GM19438 (cell line): Measurements from ENCODE around the gene ADGRD2.

ENCODE experiments used
- ATAC-seq: cut with Tn5 transposase; IDR thresholded peaks from one replicate; pipeline ENCODE4 v1.9.1; 2021; ENCODE audit warnings: low read depth; ENCODE audit not compliant: unreplicated experiment

The ADGRD2 gene

DNA sequence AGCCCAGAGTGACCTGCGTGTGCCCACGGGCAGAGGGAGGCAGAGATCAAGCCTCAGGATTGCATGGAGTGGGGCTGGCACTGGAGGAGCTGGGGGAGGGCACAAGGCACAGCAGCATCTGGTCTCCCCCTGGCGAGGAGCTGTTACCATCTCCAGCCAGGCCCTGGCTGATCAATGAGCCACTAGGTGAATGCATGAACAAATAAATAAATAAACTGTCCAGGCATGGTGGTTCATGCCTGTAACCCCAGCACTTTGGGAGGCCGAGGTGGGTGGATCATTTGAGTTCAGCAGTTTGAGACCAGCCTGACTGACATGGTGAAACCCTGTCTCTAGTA, 20.8 kb upstream of the ADGRD2 start:
- no peak for ATAC-seq

DNA sequence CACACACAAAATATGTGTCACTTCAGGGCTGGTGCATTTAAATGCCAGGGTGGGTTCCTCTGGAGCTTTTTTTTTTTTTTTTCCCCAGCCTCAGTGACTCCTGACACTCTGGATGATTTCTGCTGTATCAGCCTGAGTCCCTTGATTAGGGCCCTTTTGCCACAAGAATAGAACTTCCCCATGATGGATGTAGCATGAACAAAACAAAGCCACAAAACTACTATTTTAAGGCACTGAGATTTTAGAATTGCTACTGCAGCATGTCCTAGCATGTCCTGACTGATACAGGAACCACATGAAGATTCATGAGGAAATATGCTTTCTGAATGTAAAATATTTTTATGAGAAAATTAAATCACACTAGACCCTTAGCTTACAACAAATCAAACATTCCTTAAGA, 13.9 kb upstream of the ADGRD2 start:
- no peak for ATAC-seq

DNA sequence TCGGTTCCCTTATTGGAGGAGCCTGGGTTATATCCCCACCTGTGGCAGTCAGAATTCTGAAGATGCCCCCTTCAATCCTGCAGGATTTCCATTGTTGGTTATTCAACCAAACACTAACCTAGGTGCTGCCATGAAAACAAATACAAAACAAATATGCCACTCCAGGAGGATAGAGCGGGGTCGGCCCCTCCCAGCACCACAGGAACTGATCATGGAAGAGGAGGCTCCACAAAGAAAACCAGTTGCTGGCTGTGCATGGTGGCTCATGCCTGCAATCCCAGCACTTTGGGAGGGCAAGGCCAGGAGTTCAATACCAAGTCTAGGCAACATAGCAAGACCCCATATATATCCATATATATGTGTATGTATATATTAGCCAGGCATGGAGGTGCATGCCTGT, 13.2 kb upstream of the ADGRD2 start:
- no peak for ATAC-seq

GRCh38 chr9:124438091-124438490, 12.2 kb upstream of the ADGRD2 start:
- ATAC-seq: no peak

DNA sequence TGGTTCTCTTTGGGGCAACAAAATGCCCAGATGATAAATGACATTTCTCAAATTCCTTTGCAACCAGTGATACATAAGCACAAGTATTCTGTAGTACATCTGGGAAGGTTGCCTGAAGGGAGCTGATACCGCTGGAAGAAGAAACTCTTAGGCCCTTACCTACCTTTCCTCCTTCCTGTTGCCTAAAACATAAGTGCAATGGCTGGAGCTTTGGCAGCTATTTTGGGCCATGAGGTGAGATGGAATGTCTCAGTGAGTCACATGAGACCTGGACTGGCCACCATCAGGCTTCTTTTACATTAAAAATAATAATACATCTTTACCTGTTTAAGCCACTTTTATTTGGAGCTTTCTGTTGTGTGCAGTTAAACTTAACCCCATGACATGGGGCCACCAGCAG, 11.2 kb upstream of the ADGRD2 start:
- no peak for ATAC-seq

- no peak for ATAC-seq
Observed at GRCh38 chr9:124439686-124440243, 10.5 kb upstream of the ADGRD2 start.

GRCh38 chr9:124440786-124441185, 9.5 kb upstream of the ADGRD2 start:
- ATAC-seq: no peak

DNA sequence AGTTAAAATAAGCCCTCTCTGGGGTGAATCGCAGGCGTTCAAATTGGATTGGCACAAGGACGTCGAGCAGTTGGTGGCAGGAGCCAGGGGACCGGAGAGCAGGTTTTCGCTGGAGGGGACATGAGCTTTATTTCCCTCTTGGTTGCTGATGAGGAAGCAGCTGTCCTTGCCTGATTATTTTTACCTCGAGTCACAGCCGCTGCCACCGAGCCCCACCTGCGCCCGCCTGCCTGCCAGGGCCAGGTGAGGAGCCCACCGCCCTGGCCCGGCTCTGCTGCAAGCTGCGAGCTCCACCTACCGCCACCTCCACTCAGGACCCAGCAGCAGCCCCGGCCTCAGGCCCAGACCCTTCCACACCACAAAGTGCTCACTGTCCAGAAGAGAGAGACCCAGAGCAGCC, 9.0 kb upstream of the ADGRD2 start:
- no peak for ATAC-seq

GRCh38 chr9:124442379-124442778, 7.9 kb upstream of the ADGRD2 start:
- no peak for ATAC-seq

GRCh38 chr9:124442826-124443225, 7.4 kb upstream of the ADGRD2 start:
- ATAC-seq: no peak

- no peak for ATAC-seq
Observed at GRCh38 chr9:124443625-124444024, 6.6 kb upstream of the ADGRD2 start.

DNA sequence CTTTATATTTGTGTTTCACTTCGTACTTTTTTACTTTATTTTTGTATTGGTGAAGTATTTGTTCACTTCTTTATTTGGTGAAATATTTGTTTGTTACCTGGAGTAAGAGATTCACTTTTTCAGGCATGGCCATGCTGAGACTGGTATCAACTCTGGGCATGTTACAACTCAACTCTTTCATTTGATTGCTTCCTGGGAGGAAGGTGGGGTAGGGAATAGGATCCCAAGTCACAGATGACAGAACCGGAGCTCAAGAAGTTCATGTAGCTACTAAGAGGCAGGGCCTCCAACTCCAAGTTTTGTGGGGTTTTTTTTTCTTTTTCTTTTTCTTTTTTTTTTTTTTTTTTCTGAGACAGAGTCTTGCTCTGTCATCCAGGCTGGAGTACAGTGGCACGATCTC, 6.1 kb upstream of the ADGRD2 start:
- no peak for ATAC-seq

GRCh38 chr9:124447297-124447661, 3.0 kb upstream of the ADGRD2 start:
- no peak for ATAC-seq

GRCh38 chr9:124448019-124448418, 2.2 kb upstream of the ADGRD2 start:
- no peak for ATAC-seq

- ATAC-seq: no peak
Observed at GRCh38 chr9:124449381-124450151, 685 bp upstream of the ADGRD2 start.

GRCh38 chr9:124450931-124451661, 845 bp downstream of the ADGRD2 start:
- ATAC-seq: no peak

GRCh38 chr9:124452326-124452725, 2.1 kb downstream of the ADGRD2 start:
- no peak for ATAC-seq

GRCh38 chr9:124452841-124453585, 2.8 kb downstream of the ADGRD2 start:
- ATAC-seq: no peak

GRCh38 chr9:124453586-124454191, 3.4 kb downstream of the ADGRD2 start:
- no peak for ATAC-seq

DNA sequence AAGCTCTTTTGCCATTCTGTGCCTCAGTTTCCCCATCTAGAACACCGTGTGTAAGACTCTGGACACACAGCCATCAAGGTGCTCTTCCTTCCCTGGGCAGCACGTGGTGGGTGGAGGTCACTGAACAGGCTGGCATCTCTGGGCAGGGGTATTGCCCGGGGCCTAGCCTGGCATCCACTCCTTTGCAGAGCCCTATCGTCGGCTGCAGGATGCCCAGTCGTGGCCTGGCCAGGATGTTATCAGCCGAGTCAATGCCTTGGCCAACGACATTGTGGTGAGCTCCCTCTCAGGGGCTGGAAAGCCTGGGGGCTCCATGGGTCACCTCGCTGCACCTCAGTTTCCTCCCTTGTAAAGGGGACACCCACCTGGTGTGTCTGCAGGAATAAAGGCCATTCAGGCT, 4.0 kb downstream of the ADGRD2 start:
- no peak for ATAC-seq
